ENCODE results near the gene ZNF106.

Gene ZNF106

DNA sequence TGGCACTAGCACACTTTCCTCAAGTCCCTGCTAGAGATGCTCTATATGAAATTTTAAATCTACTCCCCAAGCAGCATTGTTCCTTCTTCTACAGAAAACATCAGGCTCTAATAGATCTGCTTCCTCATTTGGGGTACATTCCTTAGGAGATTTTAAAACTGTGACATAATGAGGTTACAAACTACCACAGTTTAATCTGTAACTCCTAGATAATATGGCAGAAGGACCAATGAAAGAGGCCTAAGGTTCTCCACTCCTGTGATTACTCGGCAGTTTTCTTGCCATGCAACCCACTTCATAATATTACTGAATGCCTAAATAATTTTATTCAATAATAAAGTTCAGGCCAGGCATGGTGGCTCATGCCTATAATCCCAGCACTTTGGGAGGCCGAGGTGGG is 16.1 kb downstream of the ZNF106 start:
- DNase-seq (ENCODE audit: low read depth): no peak

DNA sequence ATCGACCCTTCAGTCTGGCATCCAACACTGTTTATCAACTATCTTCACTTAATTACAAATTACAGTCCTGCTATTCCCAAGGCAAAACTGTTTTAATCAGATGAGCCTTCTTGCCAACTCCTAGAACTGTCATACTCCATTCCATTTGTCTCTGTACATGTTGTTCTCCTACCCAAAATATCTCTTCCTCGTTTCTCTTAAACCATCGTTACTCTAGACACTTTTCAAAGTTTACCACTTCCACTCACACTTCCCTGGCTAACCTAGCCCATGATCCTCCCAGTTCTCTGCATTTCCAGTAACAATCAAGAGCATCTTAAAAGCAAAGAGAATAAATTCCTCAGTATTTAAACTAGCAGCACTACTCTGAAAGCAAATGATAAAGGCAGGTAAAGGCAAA is 19.9 kb downstream of the ZNF106 start:
- DNase-seq (ENCODE audit: low read depth): no peak

DNA sequence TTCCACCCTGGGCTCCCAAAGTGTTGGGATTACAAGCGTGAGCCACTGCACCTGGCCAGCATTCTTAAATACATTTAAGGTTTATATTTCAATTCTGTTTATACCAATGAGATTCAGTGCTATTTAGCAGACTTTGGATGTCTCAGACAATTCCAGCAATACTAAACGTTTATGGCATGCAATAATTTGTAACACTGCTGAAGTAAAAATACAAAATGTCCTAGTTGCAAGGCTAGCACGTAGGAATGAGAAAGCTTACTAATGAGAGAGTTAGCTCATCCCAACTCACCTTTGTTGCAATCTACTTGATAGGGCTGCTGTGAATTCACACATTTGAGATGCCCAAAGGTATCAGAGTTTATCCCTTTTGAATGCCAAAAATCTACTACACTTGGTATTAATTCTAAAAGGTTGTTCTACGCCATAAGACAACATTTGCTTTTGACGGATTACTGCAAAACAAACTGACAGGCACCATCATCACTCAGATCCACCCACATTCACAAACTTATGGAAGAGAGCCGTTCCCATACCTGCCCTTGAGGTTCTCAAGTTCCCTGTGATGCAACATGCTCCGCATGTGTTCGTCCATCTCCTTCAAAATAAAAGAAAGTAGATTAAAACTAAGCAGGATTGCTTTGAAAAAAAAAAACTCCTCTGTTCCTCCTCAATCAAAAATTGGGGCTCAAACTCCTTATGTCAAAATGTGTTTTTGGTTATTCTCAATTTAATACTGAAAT is 25.3 kb downstream of the ZNF106 start:
- no peak for DNase-seq (ENCODE audit: low read depth)

DNA sequence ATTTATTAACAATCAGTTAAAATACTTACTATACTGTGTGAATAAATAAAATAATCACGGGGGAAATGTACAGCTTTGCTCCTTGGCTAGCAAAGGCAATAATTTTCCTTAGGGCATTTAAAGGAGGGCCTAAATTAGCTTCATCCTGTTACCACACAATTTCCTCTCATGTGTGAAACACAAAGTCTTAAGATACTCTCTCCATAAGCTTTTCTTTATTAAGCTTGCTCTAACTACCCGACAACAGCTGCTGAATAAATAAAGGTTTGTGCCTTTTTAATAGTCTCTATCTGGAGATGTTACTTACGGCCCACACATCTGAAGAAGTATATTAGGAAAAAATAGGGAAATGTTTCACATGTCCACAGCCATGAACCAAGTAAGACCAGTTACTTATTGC is 29.7 kb downstream of the ZNF106 start:
- DNase-seq (ENCODE audit: low read depth): no peak

DNA sequence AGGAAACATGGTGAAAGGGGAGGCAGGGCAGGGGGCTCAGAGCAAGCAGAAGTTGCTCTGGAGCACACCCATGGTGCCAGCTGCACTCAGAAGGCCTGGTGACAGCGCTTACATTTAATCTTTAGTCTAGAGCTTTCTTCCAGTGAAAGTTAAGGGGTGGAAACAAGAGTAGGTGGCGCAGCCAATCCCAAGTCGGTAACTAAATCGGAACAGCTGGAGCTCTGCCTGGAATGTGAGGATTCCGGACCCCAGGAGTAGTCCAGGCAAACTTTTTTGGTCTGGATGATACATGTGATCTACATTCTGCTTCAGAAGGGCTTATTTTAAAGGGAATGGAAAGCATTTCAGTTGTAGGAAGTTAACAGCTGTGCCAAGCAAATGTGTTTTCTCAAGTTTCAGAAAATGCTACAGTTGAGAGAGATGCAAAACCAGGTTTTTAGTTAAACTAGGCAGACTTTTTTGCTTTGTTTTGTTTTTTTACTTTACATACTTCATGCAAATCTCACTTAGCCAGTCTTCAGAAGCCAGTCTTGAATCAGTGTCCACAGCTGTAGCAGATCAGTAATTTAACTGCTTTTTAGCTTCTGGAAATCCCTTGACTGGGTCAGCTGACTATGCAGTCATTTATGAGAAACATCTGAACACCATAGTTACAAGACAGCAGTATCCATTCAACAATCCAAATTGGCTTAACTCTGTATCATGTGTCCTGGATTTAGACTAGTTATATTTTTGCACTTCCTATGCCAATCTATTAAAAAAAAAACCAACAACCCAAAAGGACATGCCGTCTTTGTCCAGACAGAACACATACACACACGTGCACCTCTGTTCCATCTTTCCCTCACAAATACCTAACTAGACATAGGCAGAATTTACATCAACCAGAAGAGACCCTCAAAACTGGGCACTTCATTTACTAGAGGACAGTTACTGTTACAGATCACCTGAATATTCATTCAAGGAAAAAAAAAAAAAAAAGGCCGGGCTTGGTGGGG is 33.2 kb downstream of the ZNF106 start:
- DNase-seq (ENCODE audit: low read depth): peak; percentile 97

DNA sequence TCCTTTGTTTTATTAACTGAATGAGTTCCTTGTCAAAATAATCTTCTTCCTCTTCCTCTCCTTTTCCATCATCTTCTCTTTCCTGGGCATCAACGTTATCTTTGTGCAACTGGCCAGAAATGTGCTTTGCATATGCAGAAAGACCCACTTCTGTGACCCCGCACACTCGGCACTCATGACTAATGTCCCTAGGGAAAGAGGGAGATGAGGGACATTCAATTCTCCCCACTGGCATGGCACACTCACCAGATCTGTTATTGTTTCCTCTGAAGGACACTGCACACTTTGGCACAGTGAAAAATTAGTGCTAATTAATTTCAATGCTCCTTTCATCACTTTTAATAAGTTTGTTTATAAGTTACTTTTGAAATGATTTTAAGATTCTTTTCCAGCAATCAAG is 34.0 kb downstream of the ZNF106 start:
- DNase-seq (ENCODE audit: low read depth): peak; percentile 37

DNA sequence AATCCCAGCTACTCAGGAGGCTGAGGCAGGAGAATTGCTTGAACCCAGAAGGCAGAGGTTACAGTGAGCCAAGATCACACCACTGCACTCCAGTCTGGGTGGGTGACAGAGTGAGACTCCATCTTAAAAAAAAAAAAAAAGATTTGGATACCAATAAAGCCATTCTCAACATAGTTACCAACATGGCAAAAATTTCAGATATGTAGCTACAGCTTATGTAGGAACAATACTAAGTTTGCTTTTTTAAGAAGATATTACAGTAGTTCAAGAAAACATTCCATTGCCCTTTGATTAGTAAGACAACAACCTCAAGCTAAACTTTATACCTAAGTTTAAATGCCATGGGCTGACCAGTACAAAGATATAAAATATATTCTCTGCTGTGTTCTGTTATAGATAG is 34.4 kb downstream of the ZNF106 start:
- no peak for DNase-seq (ENCODE audit: low read depth)

DNA sequence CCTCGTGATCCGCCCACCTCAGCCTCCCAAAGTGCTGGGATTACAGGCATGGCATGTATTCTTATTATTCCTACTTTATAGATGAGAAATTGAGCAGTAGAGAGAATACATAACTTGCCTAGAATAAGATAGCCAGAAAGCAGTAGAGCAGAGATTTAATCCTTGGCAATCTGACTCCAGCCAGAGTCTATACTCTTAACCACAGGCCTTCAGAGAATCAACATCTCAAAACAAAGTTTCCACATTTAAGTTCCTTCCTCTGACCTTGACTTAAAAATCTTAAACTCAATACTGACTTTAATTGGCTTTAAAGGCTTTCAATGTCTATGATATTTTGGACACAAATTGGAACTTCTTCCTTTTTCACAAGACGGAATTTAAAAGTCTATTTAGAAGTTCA is 37.1 kb downstream of the ZNF106 start:
- DNase-seq (ENCODE audit: low read depth): no peak

DNA sequence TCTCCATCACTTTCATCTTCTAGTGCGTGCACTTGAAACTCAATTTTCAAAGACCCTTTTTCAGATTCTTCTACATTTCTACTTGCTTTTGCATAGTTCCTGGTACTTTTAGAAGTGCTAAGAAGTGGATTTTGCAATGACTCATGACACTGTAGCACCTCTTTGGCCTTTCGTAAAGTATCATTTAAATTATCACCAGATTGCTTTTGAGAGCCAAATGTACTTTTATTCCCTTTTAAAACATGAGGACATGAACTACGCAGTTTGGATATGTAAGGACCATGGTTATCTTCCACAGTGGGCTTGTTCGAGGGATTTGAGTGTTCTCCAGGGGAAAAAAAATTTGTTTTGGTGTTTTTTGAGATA is 40.5 kb downstream of the ZNF106 start:
- no peak for DNase-seq (ENCODE audit: low read depth)

DNA sequence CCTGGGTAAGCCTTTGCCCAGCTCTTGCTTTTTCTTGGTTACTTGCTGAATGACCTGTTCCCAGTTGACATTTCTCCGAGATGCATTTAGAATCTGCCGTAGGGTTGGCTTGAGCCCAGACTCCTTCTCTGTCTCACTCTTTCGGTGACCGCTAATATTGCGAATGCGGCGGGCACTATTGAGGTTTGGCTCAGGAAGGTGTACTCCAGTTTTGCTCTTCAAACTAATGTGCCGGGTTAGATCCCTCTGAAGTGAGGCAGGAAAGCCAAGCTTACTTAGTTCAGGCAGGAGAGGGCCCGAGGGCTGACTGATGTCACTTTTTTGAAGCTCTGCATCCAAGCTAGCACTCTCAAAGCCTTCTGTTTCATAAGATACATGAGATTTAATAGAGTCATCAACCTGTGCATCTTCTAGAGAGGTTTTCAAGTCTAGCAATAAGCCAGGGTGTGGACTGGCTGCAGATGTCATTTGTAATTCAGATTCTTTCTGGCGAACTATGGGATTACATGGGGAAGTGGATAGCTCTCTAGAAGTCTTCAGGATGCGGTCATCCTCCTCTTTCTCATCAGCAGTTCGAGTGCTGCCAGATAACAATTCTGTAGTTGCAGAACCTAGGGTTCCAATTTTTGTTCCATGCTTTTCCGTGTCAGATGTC is 41.0 kb downstream of the ZNF106 start:
- no peak for DNase-seq (ENCODE audit: low read depth)

DNA sequence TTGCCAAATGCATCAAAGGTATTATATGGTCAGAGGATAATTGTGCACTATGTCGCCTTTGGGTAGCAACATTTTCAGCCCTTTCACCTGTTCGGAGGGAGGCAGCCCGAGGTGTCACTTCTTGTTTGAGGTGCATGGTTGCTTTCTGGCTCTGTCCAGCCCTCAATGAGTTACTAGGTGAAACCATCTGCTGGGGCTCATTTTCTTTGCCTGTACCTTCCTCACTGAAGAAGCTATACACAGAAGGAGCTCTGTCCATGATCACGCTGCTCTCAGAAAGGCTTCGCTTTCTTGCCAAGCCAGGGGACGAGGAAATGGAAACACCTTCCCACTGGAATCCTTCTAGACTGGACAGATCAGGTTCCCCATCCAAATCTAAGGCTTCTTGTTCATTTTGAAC is 42.7 kb downstream of the ZNF106 start:
- DNase-seq (ENCODE audit: low read depth): no peak

DNA sequence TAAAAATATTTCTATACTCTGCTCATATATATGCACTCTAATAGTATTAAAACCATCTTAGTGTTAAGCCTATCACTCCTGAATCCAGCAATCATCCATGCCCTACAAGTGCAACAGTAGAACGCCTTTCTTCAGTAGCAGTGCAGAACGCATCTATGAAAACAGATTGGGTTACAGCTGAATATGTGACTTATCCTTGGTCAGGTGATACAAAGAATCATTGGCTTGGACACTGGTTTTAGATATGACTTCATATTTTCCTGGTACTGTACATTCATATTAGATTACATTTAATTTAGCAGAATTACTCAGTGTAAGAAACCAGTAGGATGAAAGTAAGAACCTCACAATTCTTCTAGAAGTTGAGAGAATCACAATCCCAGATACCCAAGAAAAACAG is 43.3 kb downstream of the ZNF106 start:
- no peak for DNase-seq (ENCODE audit: low read depth)

DNA sequence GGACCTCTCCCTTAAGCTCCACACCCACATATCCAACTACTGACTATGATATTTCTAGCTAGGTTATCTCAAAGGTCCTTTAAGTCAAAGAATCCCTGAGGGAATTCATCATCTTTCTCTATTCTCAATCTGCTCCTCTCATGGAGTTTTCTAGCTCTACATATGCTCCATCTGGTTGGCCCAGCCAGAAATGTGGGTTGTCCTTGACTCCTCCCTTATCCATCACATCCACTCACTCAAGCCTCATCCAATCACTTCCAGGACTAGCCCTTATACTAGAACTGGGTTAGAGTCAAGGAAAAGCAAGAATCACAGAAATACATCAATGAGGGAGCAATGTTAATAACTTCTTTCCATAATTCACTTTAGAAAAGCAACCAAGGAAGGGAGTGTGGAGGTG is 45.4 kb downstream of the ZNF106 start:
- no peak for DNase-seq (ENCODE audit: low read depth)

DNA sequence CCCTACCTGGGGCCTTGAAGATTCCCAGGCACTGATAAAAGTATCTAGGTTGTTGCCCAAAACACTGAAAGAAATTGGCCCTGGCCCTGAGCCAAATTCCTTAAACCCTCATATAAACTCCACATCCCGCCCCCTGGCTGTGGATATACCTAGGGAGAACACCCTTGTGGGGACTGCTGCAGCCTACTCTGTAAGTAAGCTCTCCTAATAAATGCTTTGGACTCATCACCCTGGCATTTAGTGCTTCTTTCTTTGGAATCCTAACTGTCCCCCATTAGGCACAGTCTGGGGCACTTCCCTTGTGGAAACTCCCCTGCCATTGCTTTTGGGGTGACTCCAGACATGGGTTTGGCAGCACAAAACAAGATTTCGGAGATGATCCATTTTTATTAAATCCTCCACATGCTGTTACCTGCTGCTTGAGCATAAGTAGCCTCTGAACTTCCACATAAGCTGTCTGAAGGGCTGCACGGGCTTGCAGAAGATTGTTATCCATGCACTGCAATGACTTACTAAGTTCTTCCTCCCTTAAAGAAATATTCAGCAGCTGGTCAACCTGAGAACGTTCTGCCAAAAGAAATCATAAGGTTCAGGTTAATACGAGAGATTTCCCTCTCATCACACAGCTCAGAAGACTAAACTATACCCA is 46.4 kb downstream of the ZNF106 start:
- no peak for DNase-seq (ENCODE audit: low read depth)

DNA sequence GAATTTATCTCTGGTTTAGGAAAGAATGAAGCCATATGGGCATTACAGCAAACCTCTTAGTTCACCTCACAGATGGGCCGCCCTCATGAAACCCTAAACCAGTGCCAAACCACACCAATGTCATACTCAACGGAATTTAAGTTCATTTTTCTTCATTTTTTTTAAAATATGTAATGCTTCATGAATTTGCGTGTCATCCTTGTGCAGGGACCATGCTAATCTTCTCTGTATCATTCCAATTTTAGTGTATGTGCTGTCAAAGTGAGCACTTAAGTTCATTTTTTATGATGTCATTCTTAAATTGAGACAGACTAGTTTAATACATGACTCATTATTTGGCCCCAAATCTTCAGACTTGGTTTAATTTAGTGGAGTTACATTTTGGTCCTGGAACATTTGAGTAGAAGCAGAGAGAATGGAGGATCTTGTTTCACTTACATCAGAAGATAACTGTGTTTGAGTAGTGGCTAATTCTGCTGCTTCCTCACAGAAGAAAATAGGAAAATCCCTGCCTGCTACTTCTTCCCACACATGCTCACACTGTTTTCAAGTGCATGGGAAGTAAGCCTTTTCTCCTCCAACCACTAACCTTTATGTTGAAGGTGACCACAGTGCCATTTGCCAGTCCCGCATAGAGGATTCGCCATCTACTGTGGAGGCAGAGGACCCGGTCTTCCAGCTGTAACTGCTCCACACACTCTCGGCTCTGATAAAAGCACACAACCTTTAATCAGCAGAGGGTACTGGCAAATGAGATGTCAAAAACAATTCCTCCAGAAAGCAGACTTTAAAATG is 63.3 kb downstream of the ZNF106 start:
- peak; percentile 71 for DNase-seq (ENCODE audit: low read depth)

DNA sequence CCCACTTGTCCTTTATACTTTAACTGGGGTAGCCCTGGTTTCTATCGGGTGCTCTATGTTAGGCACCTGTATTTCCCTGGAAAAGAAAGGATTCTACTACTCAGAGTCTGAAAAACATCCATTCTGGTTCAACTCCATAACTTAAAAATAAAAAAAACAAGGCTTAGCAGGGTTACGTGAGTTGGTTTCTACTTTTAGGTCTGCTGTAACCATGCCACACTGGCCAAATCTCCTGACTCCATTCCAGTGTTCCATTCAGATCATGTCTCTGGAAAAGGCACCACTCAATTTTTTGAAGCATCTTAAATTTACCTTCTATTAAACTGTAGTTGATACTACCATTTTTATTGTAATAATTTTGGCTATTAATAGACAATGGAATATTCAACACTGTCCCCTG is 69.6 kb downstream of the ZNF106 start:
- DNase-seq (ENCODE audit: low read depth): no peak

DNA sequence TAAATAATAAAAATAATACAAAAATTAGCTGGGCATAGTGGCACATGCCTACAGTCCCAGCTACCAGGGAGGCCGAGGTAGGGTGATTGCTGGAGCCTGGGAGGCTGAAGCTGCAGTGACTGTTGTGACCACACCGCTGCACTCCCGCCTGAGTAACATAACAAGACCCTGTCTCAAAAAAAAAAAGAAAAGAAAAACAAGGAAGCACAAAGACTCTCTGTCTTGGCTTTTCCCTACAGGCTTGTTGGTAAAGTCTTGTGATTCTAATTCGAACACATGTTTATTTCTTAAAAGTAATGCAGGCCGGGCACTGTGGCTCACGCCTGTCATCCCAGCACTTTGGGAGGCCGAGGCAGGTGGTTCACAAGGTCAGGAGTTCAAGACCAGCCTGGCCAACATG is 71.6 kb downstream of the ZNF106 start:
- DNase-seq (ENCODE audit: low read depth): no peak

DNA sequence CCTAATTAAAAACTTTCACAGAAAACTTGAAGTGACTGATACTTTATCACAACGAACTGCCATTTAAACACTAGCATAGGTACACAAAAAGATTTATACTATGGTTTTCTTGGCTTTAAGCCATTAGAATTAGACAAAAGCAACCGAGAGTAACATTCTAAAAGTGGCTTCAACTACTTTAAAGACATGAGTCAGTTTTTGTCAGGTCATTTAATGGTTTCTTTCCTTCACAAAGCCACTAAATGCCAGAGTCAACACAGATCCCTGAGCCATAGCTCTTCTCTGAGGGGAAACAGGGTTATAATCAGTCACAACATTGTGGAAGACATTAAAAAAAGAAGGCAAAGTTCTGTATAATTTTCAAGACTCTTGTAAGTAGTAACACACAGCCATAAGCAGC is 77.0 kb downstream of the ZNF106 start:
- DNase-seq (ENCODE audit: low read depth): no peak

DNA sequence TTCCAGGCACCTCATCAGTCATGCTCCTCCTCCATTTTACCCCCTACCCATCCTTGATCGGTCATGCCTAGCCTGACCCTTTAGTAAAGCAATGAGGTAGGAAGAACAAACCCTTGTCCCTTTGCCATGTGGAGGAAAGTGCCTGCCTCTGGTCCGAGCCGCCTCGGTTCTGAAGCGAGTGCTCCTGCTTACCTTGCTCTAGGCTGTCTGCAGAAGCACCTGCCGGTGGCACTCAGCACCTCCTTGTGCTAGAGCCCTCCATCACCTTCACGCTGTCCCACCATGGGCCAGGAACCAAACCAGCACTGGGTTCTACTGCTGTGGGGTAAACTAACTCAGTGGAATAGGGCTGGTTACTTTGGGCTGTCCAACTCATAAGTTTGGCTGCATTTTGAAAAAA is 79.1 kb downstream of the ZNF106 start:
- DNase-seq (ENCODE audit: low read depth): no peak

DNA sequence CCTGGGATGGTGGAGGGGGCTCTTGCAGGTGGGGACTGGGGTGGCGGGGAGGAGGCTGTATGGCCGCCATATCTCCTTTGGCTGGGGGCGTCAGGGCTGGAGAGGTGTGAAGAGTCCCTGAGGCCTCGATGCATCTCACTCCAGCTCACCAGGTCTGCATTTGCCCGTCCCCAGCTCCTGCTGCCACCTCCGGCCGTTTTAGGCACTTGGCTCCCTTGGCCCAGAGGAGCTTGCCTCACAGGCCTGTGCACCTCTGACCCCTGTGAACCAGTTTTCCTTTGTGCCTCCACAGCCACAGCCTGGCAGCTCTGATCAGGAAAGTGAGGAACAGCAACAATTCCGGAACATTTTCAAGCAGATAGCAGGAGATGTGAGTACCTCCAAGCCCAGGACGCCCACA is 81.9 kb downstream of the ZNF106 start:
- DNase-seq (ENCODE audit: low read depth): no peak

DNA sequence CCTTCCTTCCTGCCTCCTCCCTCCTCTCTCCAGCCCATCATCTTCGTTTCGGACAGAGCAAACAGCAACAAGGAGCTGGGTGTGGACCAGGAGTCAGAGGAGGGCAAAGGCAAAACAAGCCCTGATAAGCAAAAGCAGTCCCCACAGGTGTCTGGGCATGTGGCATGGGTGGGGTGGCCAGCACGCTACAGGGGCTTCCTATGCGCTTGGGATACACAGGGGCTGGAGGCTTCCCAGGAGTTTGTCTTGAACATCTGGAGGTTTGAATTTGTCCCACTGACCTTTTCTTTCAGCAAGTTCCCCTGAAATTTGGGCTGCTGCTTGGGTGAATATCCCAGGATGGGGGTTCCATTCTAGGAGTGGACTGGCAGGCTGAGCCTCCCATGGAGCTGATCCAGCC is 82.8 kb downstream of the ZNF106 start:
- no peak for DNase-seq (ENCODE audit: low read depth)

All from fibroblast of the conjunctiva (primary cell).